Measurements from ENCODE around the gene FYB1.

The FYB1 gene

GRCh38 chr5:39156082-39156481 is 63.3 kb downstream of the FYB1 start:
- no peak for DNase-seq

GRCh38 chr5:39151745-39152144 is 67.6 kb downstream of the FYB1 start:
- no peak for DNase-seq

- no peak for DNase-seq
Observed at GRCh38 chr5:39149966-39150365, 69.4 kb downstream of the FYB1 start.

GRCh38 chr5:39148983-39149534 is 70.3 kb downstream of the FYB1 start:
- no peak for DNase-seq

- DNase-seq, result no peak
Observed at GRCh38 chr5:39146831-39147540, 72.4 kb downstream of the FYB1 start.

GRCh38 chr5:39143151-39143860 is 76.1 kb downstream of the FYB1 start:
- DNase-seq, result no peak

- DNase-seq, result no peak
Observed at GRCh38 chr5:39140558-39141168, 78.7 kb downstream of the FYB1 start.

- no peak for DNase-seq
Observed at GRCh38 chr5:39138892-39139291, 80.5 kb downstream of the FYB1 start.

GRCh38 chr5:39137819-39138451 is 81.4 kb downstream of the FYB1 start:
- DNase-seq, result no peak

GRCh38 chr5:39137391-39137790 is 82.0 kb downstream of the FYB1 start:
- DNase-seq, result no peak

GRCh38 chr5:39132792-39133191 is 86.6 kb downstream of the FYB1 start:
- no peak for DNase-seq

GRCh38 chr5:39132128-39132447 is 87.3 kb downstream of the FYB1 start:
- no peak for DNase-seq

- DNase-seq, result no peak
Observed at GRCh38 chr5:39131210-39132127, 87.9 kb downstream of the FYB1 start.

- DNase-seq, result no peak
Observed at GRCh38 chr5:39130716-39131115, 88.6 kb downstream of the FYB1 start.

GRCh38 chr5:39121922-39122321 is 97.4 kb downstream of the FYB1 start:
- DNase-seq, result no peak

GRCh38 chr5:39121315-39121714 is 98.0 kb downstream of the FYB1 start:
- DNase-seq, result no peak

- DNase-seq, result no peak
Observed at GRCh38 chr5:39120052-39120420, 99.3 kb downstream of the FYB1 start.

GRCh38 chr5:39119404-39120051 is 99.8 kb downstream of the FYB1 start:
- no peak for DNase-seq

GRCh38 chr5:39118638-39119037 is 100.7 kb downstream of the FYB1 start:
- DNase-seq, result no peak

- DNase-seq, result no peak
Observed at GRCh38 chr5:39117401-39117800, 102.0 kb downstream of the FYB1 start.

GRCh38 chr5:39116344-39117170 is 102.8 kb downstream of the FYB1 start:
- no peak for DNase-seq
